GM21390 (cell line): Measurements from ENCODE around the gene OLFML2B.
A peak's percentile ranks its signal among the peaks of the same experiment; 100 is the strongest.
"Not testable (repeated sequence)": the region's sequence is repeated elsewhere in the genome, so short reads cannot be mapped to it uniquely, and the experiment has no call there.

Experiments used
- ATAC-seq: cut with Tn5 transposase; IDR thresholded peaks from one replicate; pipeline ENCODE4 v1.9.1; 2021; ENCODE audit not compliant: unreplicated experiment

OLFML2B gene

GRCh38 chr1:162023547-162024501 is at the start of gene OLFML2B:
Gene OLFML2B, minus strand, starts transcription at chr1:162023869. Its CDS starts 439 bp downstream, at chr1:162023430.
- no peak for ATAC-seq

DNA sequence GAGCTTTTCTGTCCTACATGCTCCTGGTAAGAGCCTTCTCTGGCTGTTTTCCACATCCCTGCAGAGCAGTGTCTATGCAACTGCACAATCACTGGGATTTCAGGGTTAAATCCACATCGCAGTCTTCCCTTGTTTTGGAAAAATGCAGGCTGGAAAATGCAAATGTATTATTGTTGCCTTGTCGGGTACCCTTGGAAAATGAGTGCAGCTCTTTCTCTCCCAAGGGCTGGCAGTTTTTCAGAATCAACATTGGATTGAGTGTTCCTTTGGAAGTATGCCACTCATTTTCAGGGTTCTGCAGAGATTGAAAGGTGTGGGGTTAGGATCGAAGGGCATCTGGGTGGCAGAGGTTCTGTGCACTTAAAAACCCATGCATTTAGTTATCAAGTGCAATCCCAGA is 49.1 kb upstream of the OLFML2B start:
- ATAC-seq, result no peak

DNA sequence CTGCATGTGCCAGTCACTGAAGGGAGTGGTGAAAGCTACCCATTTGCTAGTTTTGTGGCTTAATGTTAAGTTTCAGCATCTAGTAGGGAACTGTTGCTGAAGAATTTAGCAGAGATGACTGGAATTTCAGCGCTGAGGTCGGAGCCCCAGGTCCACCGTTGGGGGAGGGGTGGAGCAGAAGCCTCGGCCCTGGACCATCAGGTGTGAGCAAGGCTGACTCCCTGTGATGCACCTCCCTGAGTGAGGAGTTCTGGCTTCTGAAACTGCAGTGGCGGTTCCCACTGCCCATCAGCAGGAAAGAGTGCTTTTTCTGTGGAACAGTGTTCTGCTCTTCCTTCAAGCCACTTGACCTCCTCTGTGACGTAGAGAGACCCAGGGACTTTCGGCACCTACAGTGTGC is 47.2 kb upstream of the OLFML2B start:
- no peak for ATAC-seq

GRCh38 chr1:162070094-162070748 is 46.6 kb upstream of the OLFML2B start:
- ATAC-seq, result no peak

GRCh38 chr1:162069334-162070093 is 45.8 kb upstream of the OLFML2B start, which contains the start of gene NOS1AP:
Gene NOS1AP, plus strand, starts transcription at chr1:162069691. Its CDS starts 487 bp downstream, at chr1:162070178.
- ATAC-seq, result peak; percentile 99

GRCh38 chr1:162068301-162068700 is 44.6 kb upstream of the OLFML2B start:
- no peak for ATAC-seq

- ATAC-seq, result no peak
Measured at GRCh38 chr1:162067466-162067865, 43.8 kb upstream of the OLFML2B start.

- not testable (repeated sequence) for ATAC-seq
Measured at GRCh38 chr1:162066836-162067235, 43.2 kb upstream of the OLFML2B start.

- ATAC-seq, result no peak
Measured at GRCh38 chr1:162065016-162065415, 41.3 kb upstream of the OLFML2B start.

- ATAC-seq, result no peak
Measured at GRCh38 chr1:162062542-162063015, 38.9 kb upstream of the OLFML2B start.

- no peak for ATAC-seq
Measured at GRCh38 chr1:162060314-162060713, 36.6 kb upstream of the OLFML2B start.

DNA sequence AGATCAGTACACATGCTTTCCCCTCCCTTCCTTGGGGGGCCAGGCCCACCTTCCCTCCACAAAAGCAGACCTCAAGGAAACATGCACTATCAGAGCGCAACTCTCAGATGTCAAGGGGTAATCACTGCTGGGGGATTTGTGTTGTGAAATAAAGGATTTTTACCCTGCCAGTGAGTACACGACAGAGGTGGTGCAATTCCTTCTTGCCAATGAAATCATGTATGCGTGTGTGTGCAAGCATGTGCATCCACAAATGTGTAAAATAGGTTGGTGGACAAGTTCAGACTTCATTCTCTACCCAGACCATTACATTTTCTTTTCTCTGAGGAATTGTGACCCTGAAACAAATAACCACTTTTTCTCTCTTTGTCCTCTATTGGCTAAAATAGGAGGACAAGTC is 36.1 kb upstream of the OLFML2B start:
- ATAC-seq, result no peak

DNA sequence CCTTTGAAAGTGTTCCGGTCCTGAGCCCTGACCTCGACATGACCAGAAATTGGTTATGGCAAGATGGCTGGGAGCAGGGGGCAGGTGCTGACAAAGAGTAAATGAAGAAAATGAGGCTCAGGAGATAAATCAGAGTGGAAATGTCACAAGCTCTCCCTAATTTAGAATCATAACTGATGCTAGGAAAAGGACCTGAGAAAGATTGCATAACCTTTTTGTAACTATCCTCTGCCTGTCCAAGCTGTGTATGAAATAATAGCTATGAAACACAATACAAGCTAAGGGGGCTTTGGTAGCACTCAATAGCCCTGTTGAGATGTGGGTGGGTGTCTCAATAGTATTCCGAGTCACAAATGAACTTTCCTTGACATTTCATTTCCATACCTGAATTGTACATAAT is 32.9 kb upstream of the OLFML2B start:
- ATAC-seq, result no peak

GRCh38 chr1:162056043-162056442 is 32.4 kb upstream of the OLFML2B start:
- ATAC-seq, result no peak

GRCh38 chr1:162055062-162055461 is 31.4 kb upstream of the OLFML2B start:
- no peak for ATAC-seq

GRCh38 chr1:162053949-162054348 is 30.3 kb upstream of the OLFML2B start:
- ATAC-seq, result not testable (repeated sequence)

GRCh38 chr1:162046921-162047320 is 23.3 kb upstream of the OLFML2B start:
- no peak for ATAC-seq

- no peak for ATAC-seq
Measured at GRCh38 chr1:162042361-162042760, 18.7 kb upstream of the OLFML2B start.

DNA sequence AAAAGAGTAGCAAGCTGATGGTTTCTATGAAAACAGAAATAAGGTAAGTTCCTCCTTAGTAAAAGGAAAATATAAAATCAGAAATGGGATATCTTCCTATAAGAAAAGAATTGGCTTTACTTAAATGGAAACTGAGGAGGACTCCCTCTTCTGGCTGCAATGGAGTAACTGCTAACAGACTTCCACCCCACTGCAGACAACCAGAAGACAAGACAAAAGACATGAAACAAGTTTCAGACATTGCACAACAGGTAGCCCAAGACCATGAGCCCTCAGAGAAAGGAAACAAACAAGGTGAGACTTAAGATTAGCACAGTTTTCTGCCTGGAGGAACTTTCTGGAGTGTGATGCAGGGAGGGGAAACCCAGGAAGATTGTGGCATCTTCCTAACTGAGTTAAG is 17.0 kb upstream of the OLFML2B start:
- ATAC-seq, result no peak

GRCh38 chr1:162040001-162040400 is 16.3 kb upstream of the OLFML2B start:
- ATAC-seq, result no peak

DNA sequence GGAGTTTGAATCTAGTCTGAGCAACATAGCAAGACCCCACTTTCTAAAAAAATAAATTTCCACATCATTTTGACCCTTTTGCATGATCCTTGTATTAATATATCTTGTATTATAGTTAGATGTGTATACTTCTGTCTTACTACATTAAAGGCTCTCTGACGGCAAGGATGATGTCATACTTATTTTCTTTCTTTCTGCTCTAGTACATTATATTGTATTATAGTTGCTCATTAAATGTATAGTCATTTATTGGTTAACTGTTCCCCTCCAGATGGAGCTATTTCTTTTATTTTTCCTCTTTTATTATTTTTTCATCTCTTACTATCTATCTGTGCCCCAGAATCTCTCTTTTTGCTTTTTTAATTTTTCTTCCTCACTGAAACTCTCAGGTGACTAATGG is 15.0 kb upstream of the OLFML2B start:
- ATAC-seq, result no peak
